Posterior cingulate gyrus (tissue), 11 donors: ENCODE measurements around the gene INPP5J.
"Not testable (repeated sequence)": the region's sequence is repeated elsewhere in the genome, so short reads cannot be mapped to it uniquely, and the experiment has no call there.

Experiments
- DNase-seq, 10 donors: peaks; one replicate each; pipeline versions ENCODE4 v3.0.0 to v3.0.0-alpha.2; 2020 to 2021; ENCODE audit warnings: mixed read lengths in 3 of 10
- intact Hi-C: fragments of 100-400 bp; cut with DNase I; formaldehyde crosslinking; loops from one replicate; pipeline ENCODE4 v1.15.1; 2023

The INPP5J gene

DNA sequence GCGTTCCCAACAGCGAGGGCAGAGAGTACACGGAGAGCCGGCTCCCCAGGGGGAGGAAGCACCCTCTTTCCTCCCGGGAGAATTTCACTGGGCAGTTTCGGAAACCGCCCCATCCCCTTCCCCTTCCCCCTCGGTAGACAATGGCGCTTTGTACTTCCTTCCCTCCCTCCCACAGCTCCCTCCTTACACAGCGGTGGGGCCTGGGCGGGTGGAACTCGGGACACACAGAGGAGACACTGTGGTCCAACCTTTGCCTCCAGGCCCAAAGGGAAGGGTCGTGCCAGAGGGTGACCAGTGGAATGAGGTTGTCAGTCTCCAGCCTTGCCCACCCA, 37.3 kb upstream of the INPP5J start:
- peak in 8 of 10 donors; percentile 58 to 95 (median 76) for DNase-seq
- intact Hi-C loops = loop anchor here (2.0 to 10.0 kb wide), 3 partner anchors 117 to 149 kb away; partner anchors contain the start of genes MORC2 and TUG1

DNA sequence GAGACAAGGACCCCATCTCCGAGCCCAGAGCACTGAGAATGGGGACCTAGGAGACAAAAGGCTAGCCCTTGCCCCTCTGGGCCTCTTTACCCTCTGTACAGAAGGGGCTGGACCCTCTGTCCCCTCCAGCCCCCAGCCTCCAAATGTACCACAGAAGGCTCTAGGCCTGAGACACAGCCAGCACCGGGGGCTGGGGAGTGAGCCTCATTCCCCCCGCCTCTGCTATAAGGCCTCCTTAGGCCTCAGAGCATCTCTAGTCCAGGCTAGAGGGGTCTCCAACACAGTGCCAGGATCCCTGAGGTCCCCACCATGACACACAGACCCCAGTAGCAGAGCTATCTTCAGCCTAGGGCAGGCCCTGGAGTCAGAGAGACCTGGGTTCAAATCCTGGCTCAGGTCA, 36.8 kb upstream of the INPP5J start:
- intact Hi-C loops = loop anchor here (2.0 to 10.0 kb wide), 3 partner anchors 117 to 149 kb away; partner anchors contain the start of genes MORC2 and TUG1
- DNase-seq = peak in 2 of 10 donors; percentile 52 to 54

DNA sequence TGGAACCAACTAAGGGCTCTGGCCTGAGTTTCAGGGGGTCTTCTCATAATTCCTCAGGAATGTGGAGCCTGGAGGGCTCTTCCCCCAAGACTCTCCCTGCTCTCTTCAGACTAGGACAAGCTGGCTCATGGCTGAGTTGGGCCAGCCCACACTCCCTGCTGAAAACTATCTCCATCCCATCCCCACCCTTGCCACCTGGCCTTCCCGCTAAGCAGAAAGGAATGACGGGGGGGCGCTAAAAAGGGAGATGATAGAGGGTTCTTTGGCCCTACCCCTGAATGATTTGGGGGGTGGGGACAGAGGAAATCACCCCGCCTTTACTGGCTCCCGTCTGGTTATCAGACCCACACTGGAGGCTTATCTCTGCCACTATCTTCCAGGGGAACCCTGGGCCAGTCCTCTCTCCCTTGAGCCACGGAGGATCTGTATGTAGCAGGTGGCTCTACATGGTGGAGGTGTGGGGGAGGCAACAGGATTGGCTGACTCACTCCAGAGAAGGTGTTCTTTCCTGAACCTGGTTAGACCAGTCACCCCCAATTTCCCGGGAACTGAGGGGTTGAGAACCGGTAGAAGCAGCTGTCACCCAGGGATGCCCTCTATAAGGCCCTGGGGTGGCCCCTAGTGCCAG, 35.9 kb upstream of the INPP5J start:
- intact Hi-C loops = loop anchor here (10.0 kb wide), 1 partner anchor 148 kb away; no protein-coding TSS in a partner anchor

DNA sequence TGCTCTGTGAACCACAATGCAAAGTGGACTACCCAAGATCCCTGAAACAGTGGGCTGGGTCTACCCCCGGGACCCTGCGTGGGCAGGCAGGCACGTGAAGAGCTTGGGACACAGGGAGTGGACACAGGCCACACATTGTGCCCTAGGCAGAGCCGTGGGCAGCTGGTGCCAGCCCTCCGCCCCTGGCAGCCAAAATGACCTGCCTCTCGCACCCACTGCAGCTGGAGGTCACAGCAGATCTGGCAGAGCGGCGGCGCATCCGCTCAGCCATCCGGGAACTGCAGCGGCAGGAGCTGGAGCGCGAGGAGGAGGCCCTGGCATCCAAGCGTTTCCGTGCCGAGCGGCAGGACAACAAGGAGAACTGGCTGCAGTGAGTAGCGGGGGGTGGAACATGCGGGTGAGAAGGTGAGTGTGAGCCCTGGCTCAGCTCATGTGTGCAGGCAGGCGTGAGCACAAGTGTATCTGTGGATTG, 35.0 kb upstream of the INPP5J start:
- intact Hi-C loops = loop anchor here (2.0 to 10.0 kb wide), 2 partner anchors 61 to 147 kb away; no protein-coding TSS in a partner anchor
- DNase-seq = peak in 1 of 10 donors; percentile 81

More for the DNA sequence above, 35.9 kb upstream of the INPP5J start:
- peak in 1 of 10 donors; percentile 77 for DNase-seq

- DNase-seq = peak in 2 of 10 donors; percentile 70 to 71
- intact Hi-C loops = loop anchor here (2.0 to 10.0 kb wide), 2 partner anchors 60 to 146 kb away; no protein-coding TSS in a partner anchor
Observed at GRCh38 chr22:31088233-31088986, 34.4 kb upstream of the INPP5J start.

DNA sequence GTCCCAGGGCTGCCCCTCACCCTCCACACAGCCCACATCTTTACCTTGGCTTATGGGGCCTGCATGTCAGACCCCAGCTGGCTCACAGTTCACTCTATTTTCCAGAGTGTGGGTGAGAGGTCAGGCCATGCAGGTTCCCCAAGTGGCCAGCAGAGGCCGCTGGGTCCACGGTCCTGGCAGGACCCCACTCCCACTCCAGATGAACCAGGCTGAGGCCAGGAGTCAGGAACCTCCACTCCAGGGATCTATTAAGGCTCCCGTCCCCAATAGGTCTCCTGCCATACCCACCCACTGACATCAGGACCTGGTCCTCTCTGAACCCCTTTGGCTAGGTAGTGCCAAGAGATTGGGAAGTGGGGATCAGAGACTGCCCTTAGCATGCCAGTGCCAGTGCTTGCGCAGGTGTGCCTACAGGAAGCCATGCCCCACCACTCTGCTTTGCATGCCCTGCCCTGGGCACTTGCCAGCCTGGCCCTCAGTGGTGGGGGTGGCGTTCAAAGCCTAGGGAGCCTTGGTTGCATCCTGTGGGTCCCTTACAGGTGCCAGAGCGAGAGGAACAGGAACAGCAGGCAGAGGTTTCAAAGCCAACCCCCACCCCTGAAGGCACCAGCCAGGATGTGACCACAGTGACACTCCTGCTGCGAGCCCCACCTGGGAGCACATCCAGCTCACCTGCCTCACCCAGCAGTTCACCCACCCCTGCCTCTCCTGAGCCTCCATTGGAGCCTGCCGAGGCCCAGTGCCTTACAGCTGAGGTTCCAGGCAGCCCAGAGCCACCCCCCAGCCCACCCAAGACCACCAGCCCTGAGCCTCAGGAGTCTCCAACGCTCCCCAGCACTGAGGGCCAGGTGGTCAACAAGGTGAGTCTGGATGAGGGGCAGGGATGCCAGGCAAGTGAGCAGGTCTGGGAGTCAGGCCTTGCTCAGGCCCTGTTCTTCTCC, 33.3 kb upstream of the INPP5J start:
- intact Hi-C loops = loop anchor here (2.0 to 10.0 kb wide), 2 partner anchors 59 to 145 kb away; no protein-coding TSS in a partner anchor
- peak in 6 of 10 donors; percentile 45 to 95 (median 66) for DNase-seq

DNA sequence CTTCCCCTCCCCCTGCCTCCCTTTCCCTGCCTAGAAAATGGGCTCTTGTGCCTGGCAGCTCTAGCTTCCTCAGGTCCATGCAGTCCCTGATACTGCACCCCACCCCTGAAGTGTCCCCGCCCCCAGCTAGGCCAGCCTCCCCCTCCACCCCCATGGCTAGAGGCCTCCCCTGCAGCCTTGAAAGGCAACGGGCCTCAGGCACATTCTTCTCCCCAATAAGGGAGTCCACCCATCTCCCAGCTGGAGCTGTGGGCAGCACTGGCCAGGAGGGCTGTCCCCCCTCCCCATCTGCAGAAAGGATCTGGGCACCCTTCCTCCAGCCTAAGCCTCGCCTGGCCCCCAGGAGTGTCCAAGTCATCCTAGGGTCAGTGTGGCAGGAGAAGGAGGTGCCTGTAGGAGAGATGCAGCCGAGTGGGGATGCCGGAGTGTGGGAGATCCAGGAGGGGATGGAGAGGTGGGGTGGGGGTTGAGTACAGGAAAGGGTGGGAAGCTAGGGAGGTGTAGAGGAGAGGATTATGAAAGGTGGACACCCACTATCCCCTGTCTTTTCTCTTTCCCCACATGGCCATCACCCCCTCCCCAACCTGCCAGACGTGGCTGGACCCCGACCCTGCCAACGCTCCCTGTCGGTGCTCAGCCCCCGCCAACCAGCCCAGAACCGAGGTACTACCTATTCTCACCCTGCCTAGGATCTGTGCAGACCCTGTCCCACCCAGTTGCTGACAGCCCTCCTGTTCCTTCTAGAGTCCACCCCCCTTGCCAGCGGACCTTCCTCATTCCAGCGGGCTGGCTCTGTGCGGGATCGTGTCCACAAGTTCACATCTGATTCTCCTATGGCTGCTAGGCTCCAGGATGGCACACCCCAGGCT, 32.3 kb upstream of the INPP5J start:
- intact Hi-C loops = no loop called here
- peak in 3 of 10 donors; percentile 14 to 71 (median 62) for DNase-seq

GRCh38 chr22:31091106-31091975, 31.4 kb upstream of the INPP5J start:
- intact Hi-C loops = no loop called here
- peak in 3 of 10 donors; percentile 58 to 75 (median 69) for DNase-seq

- intact Hi-C loops = no loop called here
- peak in 3 of 10 donors; percentile 27 to 70 (median 54) for DNase-seq
Observed at GRCh38 chr22:31092161-31092560, 30.6 kb upstream of the INPP5J start.

DNA sequence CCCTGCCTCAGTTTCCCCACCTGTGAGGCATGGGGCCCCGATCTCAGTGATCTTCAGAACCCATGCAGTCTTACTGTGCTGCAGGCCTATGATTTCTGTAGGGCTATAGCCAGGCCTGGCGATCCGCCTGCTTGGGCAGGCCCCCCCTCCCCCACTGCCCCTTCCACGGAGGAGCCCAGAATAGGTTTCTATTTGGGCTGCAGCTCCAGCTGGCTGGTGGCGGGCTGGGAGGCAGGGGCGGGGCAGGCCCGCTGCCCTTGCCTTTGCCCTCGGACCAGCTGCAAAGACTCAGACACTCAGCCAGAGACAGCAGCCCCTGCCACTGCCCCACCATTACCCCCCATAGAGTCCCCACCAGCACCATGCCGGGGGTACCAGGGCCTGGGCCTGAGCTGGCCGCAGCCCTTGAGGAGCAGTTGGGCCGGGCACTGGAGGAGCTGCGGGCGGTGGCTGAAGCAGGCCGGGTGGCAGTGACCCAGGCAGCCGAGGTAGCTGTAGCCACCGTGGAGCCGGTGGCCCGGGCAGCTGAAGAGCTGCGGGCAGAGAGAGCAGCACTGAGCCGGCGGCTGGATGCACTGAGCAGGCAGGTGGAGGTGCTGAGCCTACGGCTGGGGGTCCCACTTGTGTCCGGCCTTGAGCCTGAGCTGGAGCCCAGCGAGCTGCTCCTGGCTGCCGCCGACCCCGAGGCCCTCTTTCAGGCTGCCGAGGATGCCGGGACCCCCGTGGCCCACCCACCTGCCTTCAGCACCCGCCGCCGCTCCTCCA, 29.5 kb upstream of the INPP5J start:
- intact Hi-C loops = no loop called here
- peak; percentile 46 to 94 (median 64) for DNase-seq

DNA sequence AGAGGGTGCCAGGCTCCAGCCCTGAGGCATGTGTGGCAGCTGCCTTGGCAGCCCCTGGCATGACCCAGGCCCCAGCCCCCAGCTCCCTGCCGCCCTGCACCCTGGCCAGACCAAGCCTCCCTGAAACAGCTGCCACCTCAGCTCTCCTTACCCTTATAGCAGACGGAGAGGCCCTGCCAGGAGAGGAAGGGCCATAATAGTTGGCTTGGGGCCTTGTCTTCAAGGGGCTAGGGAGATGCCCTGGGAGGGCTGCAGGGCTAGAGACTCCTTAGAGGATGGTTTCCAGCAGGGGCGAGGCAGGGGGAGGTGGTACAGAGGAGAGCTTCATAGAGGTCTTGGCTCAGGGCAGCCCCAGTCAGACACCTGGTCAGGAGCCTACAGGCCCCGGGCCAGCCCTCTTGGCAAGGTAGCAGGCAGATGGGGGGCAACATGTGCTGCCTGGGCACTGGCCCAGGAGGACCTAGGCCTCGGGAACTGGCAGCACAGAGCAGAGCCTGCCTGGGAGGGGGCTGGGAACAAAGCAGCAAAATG, 28.7 kb upstream of the INPP5J start:
- peak in 4 of 10 donors; percentile 44 to 86 (median 84) for DNase-seq
- intact Hi-C loops = no loop called here

DNA sequence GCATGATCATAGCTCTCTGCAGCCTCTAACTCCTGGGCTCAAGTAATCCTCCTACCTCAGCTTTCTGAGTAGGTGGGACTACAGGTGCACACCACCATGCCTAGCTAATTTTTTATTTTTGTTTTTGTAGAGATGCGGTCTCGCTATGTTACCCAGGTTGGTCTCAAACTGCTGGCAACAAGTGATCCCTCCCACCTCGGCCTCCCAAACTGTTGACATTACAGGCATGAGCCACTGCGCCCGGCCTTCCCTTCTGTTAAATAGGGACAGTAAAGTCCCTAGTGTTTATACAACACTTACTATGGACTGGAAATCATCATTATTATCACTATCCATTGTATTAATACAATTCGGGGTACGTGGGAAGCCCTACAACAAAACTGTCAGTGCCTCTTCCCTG, 28.0 kb upstream of the INPP5J start:
- intact Hi-C loops = no loop called here

GRCh38 chr22:31095637-31096249, 27.0 kb upstream of the INPP5J start:
- intact Hi-C loops = no loop called here

More for the DNA sequence above, 28.0 kb upstream of the INPP5J start:
- DNase-seq = peak in 2 of 10 donors; percentile 50 to 59

GRCh38 chr22:31096657-31097279, 26.0 kb upstream of the INPP5J start:
- DNase-seq = peak in 2 of 10 donors; percentile 61 to 62
- intact Hi-C loops = no loop called here

More at GRCh38 chr22:31095637-31096249, 27.0 kb upstream of the INPP5J start:
- DNase-seq = no peak

DNA sequence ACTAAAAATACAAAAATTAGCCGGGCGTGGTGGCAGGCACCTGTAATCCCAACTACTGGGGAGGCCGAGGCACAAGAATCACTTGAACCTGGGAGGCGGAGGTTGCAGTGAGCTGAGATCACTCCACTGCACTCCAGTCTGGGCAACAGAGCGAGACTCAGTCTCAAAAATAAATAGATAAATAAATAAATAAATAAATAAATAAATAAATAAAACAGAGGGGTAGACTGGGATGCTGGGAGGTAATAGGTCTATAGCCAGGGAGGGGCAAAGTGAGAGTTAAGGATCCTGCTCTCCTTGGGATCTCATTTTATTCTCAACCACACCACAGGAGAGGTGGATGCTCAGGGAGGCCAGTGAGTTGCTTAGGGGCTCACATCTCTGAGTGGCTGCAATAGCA, 25.2 kb upstream of the INPP5J start:
- DNase-seq, intact Hi-C loops: not testable (repeated sequence)
